PFSK-1 (cell line): Measurements from ENCODE around the gene CD44.

Experiments
- POLR2AphosphoS5 ChIP-seq: IDR thresholded peaks from 2 replicates; pipeline ENCODE4 v1.6.1; 2012; ENCODE audit warnings: low read depth, mild to moderate bottlenecking, control low read depth, low read length, moderate library complexity
- TAF1 ChIP-seq: IDR thresholded peaks from 2 replicates; pipeline ENCODE4 v1.6.1; 2012; ENCODE audit warnings: low read length, control low read depth, borderline replicate concordance; ENCODE audit not compliant: insufficient read depth
- TF ChIP-seq, protein P1 (sequence below), 2 experiments: IDR thresholded peaks; 2 replicates each; pipeline versions ENCODE4 v1.6.1 to v1.8.0; 2011 to 2012; ENCODE audit warnings: low read depth in 2 of 2, low read length in 2 of 2, control low read depth in 1 of 2, inconsistent platforms in 1 of 2, mild to moderate bottlenecking in 1 of 2, moderate library complexity in 1 of 2; ENCODE audit not compliant: insufficient read depth in 1 of 2

DNA sequence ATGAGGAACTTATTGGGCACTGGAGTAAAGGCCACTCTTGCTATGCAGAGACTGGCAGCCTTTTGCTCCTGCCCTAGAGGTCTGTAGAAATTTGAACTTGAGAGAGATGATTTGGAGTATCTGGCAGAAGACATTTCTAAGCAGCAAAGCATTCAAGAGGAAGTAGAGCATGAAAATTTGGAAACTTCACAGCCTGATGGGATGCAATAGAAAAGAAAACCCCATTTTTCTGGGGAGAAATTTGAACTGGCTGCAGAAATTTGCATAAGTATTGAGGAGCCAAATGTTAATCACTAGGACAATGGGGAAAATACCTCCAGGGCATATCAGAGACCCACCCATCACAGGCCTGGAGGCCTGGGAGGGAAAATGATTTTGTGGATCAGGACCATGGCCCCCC, 29.9 kb upstream of the CD44 start:
- no peak for TF ChIP-seq POLR2AphosphoS5
- no peak for TF ChIP-seq TAF1
- TF ChIP-seq, protein P1, sequence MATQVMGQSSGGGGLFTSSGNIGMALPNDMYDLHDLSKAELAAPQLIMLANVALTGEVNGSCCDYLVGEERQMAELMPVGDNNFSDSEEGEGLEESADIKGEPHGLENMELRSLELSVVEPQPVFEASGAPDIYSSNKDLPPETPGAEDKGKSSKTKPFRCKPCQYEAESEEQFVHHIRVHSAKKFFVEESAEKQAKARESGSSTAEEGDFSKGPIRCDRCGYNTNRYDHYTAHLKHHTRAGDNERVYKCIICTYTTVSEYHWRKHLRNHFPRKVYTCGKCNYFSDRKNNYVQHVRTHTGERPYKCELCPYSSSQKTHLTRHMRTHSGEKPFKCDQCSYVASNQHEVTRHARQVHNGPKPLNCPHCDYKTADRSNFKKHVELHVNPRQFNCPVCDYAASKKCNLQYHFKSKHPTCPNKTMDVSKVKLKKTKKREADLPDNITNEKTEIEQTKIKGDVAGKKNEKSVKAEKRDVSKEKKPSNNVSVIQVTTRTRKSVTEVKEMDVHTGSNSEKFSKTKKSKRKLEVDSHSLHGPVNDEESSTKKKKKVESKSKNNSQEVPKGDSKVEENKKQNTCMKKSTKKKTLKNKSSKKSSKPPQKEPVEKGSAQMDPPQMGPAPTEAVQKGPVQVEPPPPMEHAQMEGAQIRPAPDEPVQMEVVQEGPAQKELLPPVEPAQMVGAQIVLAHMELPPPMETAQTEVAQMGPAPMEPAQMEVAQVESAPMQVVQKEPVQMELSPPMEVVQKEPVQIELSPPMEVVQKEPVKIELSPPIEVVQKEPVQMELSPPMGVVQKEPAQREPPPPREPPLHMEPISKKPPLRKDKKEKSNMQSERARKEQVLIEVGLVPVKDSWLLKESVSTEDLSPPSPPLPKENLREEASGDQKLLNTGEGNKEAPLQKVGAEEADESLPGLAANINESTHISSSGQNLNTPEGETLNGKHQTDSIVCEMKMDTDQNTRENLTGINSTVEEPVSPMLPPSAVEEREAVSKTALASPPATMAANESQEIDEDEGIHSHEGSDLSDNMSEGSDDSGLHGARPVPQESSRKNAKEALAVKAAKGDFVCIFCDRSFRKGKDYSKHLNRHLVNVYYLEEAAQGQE (IDR thresholded peaks at IDR 0.05; ENCODE audit: insufficient read depth in 1 of 2, low read depth in 2 of 2, low read length in 2 of 2), result no peak
